ENCODE results near the gene SDHC. TPM values are rescaled to one million over a fixed set of nuclear protein-coding genes. Genes with fewer than 3 reads are reported as not detected.

The SDHC gene
- 100 to 1,000 TPM; 120 to 148 (median 133) TPM for polyA plus RNA-seq (ENCODE audit: insufficient read length in 10 of 10)
- long read RNA-seq, donor 1, full-length matches to known transcripts, result 37 of 37 reads
- long read RNA-seq, donor 1, partial matches to known transcripts, result 0 of 37 reads
- long read RNA-seq, donor 1, other reads (novel, unspliced or antisense), result 0 of 37 reads
- long read RNA-seq, donor 2, full-length matches to known transcripts, result 27 of 27 reads
- long read RNA-seq, donor 2, partial matches to known transcripts, result 0 of 27 reads
- long read RNA-seq, donor 2, other reads (novel, unspliced or antisense), result 0 of 27 reads
- long read RNA-seq, donor 3, result 0 reads
- long read RNA-seq, donor 4, full-length matches to known transcripts, result 18 of 27 reads
- long read RNA-seq, donor 4, partial matches to known transcripts, result 9 of 27 reads
- long read RNA-seq, donor 4, other reads (novel, unspliced or antisense), result 0 of 27 reads
- long read RNA-seq, donor 5, full-length matches to known transcripts, result 34 of 60 reads
- long read RNA-seq, donor 5, partial matches to known transcripts, result 26 of 60 reads
- long read RNA-seq, donor 5, other reads (novel, unspliced or antisense), result 0 of 60 reads
- long read RNA-seq, donor 6, full-length matches to known transcripts, result 44 of 64 reads
- long read RNA-seq, donor 6, partial matches to known transcripts, result 20 of 64 reads
- long read RNA-seq, donor 6, other reads (novel, unspliced or antisense), result 0 of 64 reads
- long read RNA-seq, donor 7, full-length matches to known transcripts, result 31 of 45 reads
- long read RNA-seq, donor 7, partial matches to known transcripts, result 14 of 45 reads
- long read RNA-seq, donor 7, other reads (novel, unspliced or antisense), result 0 of 45 reads
- long read RNA-seq, donor 8, full-length matches to known transcripts, result 35 of 46 reads
- long read RNA-seq, donor 8, partial matches to known transcripts, result 11 of 46 reads
- long read RNA-seq, donor 8, other reads (novel, unspliced or antisense), result 0 of 46 reads
- long read RNA-seq, donor 9, full-length matches to known transcripts, result 6 of 6 reads
- long read RNA-seq, donor 9, partial matches to known transcripts, result 0 of 6 reads
- long read RNA-seq, donor 9, other reads (novel, unspliced or antisense), result 0 of 6 reads

- DNase-seq, result peak; percentile 91 to 97 (median 92)
These were observed at the start of gene SDHC for GRCh38 chr1:161314201-161314981. SDHC (plus strand) TSS chr1:161314381; CDS start chr1:161314406, 25 bp downstream.

DNA sequence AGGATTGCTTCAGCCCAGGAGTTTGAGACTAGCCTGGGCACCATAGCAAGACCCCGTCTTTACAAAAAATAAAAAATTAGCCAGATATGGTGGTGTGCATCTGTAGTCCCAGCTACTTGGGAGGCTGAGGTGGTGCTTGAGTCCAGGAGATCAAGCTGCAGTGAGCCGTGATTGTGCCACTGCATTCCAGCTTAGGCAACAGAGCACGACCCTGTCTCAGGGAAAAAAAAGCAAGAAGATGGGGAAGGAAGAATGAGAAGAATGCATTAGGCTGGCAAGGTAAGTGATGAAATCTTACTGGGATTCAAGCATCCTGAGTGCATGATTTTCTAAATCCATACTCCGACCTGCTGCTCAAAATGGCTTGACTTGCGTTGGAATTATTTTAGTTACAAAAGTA is 48.9 kb upstream of the SDHC start:
- DNase-seq, result no peak

DNA sequence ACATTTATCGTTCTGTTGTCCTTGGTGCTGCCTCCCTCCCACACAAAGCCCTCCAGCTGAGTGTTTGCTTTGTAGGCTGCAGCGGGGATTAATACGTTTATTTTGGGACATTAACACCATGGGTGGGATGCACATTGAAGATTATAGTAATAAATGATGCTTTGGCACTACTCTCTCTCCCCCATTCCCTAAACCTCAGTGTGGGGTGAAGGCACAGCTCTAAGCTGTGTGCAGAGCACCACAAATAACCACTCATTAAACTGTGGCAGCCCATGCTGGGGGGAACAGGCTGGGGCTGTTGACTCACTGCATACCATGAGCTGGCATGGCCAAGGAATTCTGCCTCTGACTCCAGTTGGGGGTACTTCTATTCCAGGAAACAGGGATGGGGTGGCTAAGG is 48.0 kb upstream of the SDHC start:
- no peak for DNase-seq

- no peak for DNase-seq
These were observed 47.3 kb upstream of the SDHC start for GRCh38 chr1:161266836-161267235.

GRCh38 chr1:161267321-161267720 is 46.9 kb upstream of the SDHC start:
- DNase-seq, result no peak

- DNase-seq, result no peak
These were observed 40.8 kb upstream of the SDHC start for GRCh38 chr1:161273402-161273801.

DNA sequence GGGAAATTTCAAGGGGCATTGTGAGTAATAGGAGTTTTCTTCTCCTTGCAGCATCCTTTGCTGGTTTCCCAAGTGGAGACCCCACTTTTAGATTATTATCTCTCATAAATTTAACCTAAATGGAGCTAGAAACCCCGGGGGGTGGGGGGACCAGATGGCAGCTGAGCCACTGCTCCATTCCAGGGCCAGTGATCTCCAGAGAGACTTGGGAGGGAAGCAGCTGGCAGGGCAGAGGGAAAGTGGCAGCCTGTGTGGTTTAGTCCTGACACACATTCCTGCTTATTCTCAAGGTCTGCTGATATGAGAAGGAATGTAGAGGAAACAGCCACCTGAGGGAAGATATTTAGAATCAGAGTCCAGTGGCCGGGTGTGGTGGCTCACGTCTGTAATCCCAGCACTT is 39.3 kb upstream of the SDHC start:
- DNase-seq, result no peak

DNA sequence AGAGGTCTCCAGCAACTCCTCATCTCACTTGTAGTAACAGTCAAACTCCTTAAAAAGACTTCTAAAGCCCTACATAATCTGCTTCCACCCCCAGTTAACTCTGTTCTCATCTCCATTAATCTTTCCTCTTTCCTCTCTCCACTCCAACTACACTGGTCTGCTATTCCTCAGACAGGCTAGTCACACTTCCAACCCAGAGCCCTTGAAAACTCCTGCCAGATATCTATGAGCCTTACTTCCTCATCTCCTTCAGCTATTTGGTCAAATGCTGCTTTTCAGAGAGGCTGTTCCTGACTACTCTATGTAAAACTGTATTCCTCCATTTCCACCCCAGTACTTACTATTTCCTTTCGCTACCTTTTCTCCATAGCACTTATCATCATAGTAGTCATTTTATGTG is 31.2 kb upstream of the SDHC start:
- DNase-seq, result no peak

DNA sequence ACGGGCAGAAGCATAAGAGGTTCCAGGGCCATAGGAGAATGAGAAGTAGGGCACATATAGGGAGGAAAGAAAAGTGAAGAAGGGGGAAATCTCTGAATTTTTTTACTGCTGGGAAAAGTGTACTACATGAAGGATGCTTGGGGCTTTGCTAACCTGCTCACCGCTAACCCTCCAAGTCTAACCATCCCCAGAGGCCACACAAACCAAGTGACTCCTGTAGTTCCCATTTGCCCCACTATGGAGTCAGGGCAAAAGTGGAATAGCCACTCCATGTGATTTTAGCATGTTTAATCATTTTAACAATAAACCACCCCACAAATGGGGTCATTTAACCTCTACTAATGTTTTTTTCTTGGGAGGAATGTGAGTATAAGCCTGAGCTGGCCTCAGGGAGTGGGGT is 29.1 kb upstream of the SDHC start:
- DNase-seq, result no peak

DNA sequence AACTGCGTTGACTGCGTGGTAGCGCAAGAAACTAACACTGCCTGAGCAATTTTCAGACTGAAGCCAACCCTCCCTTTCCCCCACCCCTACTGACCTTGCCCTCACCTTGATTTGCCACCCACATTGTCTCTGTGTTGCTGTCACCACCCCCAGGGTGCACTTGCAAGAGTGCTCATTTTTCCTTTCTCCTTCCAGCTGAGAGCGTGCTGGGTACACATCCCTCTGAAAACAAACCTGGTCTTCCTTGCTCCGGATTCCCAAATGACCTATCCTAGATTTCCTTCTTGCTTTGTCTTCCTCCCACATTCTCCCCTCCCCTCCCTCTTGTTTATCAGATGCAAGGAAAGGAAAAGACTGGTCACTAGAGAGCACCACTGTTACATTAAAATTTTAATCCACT is 28.7 kb upstream of the SDHC start:
- DNase-seq, result no peak

DNA sequence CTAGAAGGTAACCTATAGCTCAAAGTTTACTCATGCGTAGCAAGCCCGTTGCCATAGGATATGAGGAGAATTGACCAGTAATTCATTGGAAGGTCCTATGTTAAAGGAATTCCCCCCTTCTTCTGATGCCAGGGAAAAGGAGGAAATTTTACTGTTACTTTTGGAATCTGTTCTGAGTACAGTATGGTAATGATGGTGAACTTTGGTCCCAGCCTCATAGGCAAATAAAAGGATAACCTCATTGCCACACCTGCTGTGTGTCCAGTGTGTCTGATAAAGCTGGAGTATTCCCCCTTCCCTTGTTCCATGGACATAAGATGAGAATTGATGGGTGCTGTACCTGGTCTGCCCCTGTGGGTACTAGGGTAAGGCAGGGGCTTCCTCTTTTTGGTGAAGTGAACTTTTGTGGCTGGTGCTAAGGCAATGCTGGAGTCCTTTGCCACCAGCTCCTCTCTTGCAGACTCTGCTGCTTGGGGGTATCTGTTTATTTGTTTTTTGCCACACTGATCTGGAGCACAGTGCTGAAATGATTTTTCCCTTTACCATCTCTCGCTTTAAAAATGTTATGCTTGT is 26.6 kb upstream of the SDHC start:
- DNase-seq, result no peak

GRCh38 chr1:161290779-161291178 is 23.4 kb upstream of the SDHC start:
- no peak for DNase-seq

- no peak for DNase-seq
These were observed 16.8 kb upstream of the SDHC start for GRCh38 chr1:161297415-161297814.

- DNase-seq, result no peak
These were observed 16.1 kb upstream of the SDHC start for GRCh38 chr1:161298116-161298515.

DNA sequence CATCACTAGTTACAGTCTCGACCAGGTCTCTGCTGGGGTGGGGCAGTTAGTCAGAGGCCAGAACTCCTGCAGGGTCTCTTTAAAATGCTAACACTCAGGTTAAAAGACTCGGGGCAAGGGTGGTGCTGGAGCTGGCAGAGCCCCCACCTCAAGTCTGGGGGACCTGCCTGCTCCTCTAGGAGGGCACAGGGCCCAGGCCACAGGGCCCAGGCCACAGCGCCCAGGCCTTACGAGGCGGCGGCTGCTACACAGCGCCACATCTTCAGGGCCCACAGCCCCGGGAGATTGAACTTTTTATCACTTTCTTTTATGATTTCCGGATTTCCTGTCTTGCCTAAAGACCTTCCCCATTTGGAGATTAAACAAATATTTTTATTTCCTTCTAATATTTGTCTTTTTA is 14.8 kb upstream of the SDHC start:
- no peak for DNase-seq

GRCh38 chr1:161300478-161300877 is 13.7 kb upstream of the SDHC start:
- no peak for DNase-seq

- no peak for DNase-seq
These were observed 9.0 kb upstream of the SDHC start for GRCh38 chr1:161304927-161305866.

GRCh38 chr1:161305867-161306519 is 8.2 kb upstream of the SDHC start:
- DNase-seq, result peak; percentile 22 to 83 (median 62)

DNA sequence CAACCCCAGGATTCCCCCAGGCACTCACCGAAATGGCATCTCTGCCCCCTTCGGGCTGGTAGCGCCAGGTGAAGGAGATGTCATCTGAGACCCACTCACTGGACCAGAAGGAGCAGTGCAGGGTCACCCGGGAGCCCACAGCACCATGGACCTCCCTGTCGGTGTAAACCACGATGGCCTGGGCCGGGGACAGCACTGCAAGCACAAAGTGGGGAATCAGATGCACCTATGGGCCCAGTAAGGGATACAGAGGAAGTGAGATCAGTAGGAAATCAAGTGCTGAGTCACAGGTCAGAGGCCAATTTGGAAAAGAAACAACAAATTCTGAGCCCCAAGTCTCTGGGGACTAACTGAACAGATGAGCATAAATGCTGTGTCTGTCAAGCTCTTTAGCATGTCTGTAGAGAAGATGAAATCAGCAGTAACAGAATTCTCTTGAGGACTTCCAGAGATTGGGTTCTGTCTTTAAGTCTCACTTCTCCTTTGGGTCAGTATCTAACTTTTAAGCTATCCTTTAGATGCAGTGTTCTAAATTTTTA is 6.9 kb upstream of the SDHC start:
- DNase-seq, result peak; percentile 18 to 37 (median 22)
